HG02840 (cell line): Measurements from ENCODE around the gene HAAO.
"Not testable (repeated sequence)": the region's sequence is repeated elsewhere in the genome, so short reads cannot be mapped to it uniquely, and the experiment has no call there.

ENCODE experiments used
- ATAC-seq: cut with Tn5 transposase; IDR thresholded peaks from one replicate; pipeline ENCODE4 v1.9.1; 2021; ENCODE audit warnings: mild to moderate bottlenecking, moderate library complexity, moderate number of reproducible peaks; ENCODE audit not compliant: unreplicated experiment, low FRiP score

Gene HAAO

GRCh38 chr2:42792583-42793333, at the start of gene HAAO:
TSS of gene HAAO (minus strand) at chr2:42792583. CDS start at chr2:42792536, 47 bp downstream.
- ATAC-seq = no peak

GRCh38 chr2:42841344-42841743, 49.0 kb upstream of the HAAO start:
- ATAC-seq = no peak

- ATAC-seq = no peak
These were observed 48.4 kb upstream of the HAAO start for GRCh38 chr2:42840760-42841159.

- ATAC-seq = no peak
These were observed 47.6 kb upstream of the HAAO start for GRCh38 chr2:42839809-42840501.

- ATAC-seq = no peak
These were observed 45.8 kb upstream of the HAAO start for GRCh38 chr2:42838133-42838532.

- no peak for ATAC-seq
These were observed 43.4 kb upstream of the HAAO start for GRCh38 chr2:42835577-42836371.

- no peak for ATAC-seq
These were observed 41.8 kb upstream of the HAAO start for GRCh38 chr2:42834161-42834560.

- no peak for ATAC-seq
These were observed 39.9 kb upstream of the HAAO start for GRCh38 chr2:42832289-42832634.

- not testable (repeated sequence) for ATAC-seq
These were observed 39.3 kb upstream of the HAAO start for GRCh38 chr2:42831575-42832288.

GRCh38 chr2:42830922-42831574, 38.7 kb upstream of the HAAO start:
- no peak for ATAC-seq

GRCh38 chr2:42829671-42830440, 37.5 kb upstream of the HAAO start:
- ATAC-seq = no peak

- peak; percentile 63 for ATAC-seq
These were observed 36.4 kb upstream of the HAAO start for GRCh38 chr2:42828487-42829425.

GRCh38 chr2:42827647-42828486, 35.5 kb upstream of the HAAO start:
- ATAC-seq = no peak

GRCh38 chr2:42826231-42826630, 33.8 kb upstream of the HAAO start:
- no peak for ATAC-seq

- ATAC-seq = no peak
These were observed 32.0 kb upstream of the HAAO start for GRCh38 chr2:42824454-42824807.

GRCh38 chr2:42823744-42824453, 31.5 kb upstream of the HAAO start:
- ATAC-seq = no peak

GRCh38 chr2:42819160-42819559, 26.8 kb upstream of the HAAO start:
- no peak for ATAC-seq
